Breast epithelium (tissue), 4 donors: ENCODE data around the gene TINAGL1. TPM values are rescaled to one million over a fixed set of nuclear protein-coding genes. Genes with fewer than 3 reads are reported as not detected.
A peak's percentile ranks its signal among the peaks of the same experiment; 100 is the strongest.

Experiments
- DNase-seq, 2 donors: peaks; one replicate each; pipeline ENCODE4 v3.0.0-alpha.2; 2019; ENCODE audit warnings: low spot score in 2 of 2
- H3K27ac ChIP-seq, 2 donors: fragments of 200-600 bp; sonication (generic) in 1 of 2; one replicate each; pipeline ENCODE4 v1.5.1; 2016 to 2019; ENCODE audit warnings: mild to moderate bottlenecking in 1 of 2
- H3K27me3 ChIP-seq, 2 donors: fragments of 200-600 bp; sonication (generic) in 1 of 2; one replicate each; pipeline versions ENCODE4 v1.5.1 to v1.6.0; 2017 to 2019; ENCODE audit warnings: control low read depth in 1 of 2, mild to moderate bottlenecking in 1 of 2
- H3K36me3 ChIP-seq: fragments of 200-600 bp; one replicate; pipeline ENCODE4 v1.5.1; 2019
- H3K4me1 ChIP-seq, 2 donors: fragments of 200-600 bp; sonication (generic); one replicate each; pipeline ENCODE4 v1.5.1; 2016 to 2019; ENCODE audit warnings: control low read depth in 1 of 2
- H3K4me3 ChIP-seq, 3 donors: fragments of 200-600 bp; sonication (generic); 1 replicate in 2 of 3; 2 replicates in 1 of 3; pipeline ENCODE4 v1.5.1; 2016 to 2019; ENCODE audit warnings: mild to moderate bottlenecking in 3 of 3, moderate library complexity in 2 of 3
- H3K9me3 ChIP-seq, 2 donors: fragments of 200-600 bp; sonication (generic) in 1 of 2; one replicate each; pipeline ENCODE4 v1.5.1; 2016 to 2019; ENCODE audit warnings: control low read depth in 1 of 2
- CTCF ChIP-seq, 3 donors: fragments of 450-650 bp; IDR thresholded peaks; one replicate each; pipeline ENCODE4 v1.5.1; 2016 to 2017; ENCODE audit warnings: antibody characterized with exemption in 3 of 3, mild to moderate bottlenecking in 3 of 3, moderate library complexity in 3 of 3
- POLR2A ChIP-seq: fragments of 450-650 bp; IDR thresholded peaks from one replicate; pipeline ENCODE4 v1.6.1; 2016; ENCODE audit warnings: antibody characterized with exemption, mild to moderate bottlenecking, moderate library complexity
- POLR2AphosphoS5 ChIP-seq, 3 donors: sonication (generic); formaldehyde crosslinking; IDR thresholded peaks; one replicate each; pipeline ENCODE4 v1.6.1; 2017; ENCODE audit warnings: antibody characterized with exemption in 3 of 3
- intact Hi-C: fragments of 100-400 bp; cut with DNase I; formaldehyde crosslinking; loops from one replicate; pipeline ENCODE4 v1.15.1; 2023; ENCODE audit warnings: low total_unique reads
- total RNA-seq, 3 donors: library from RNA; depleted of rRNA; stranded (reverse); fragments of >200 nt; gene quantifications; one replicate each; pipeline ENCODE4 v1.1.0, GENCODE V29; 2016

TINAGL1 gene
- total RNA-seq, 3 donors from 2014 or later: 85.9 to 187 (median 144) TPM

- intact Hi-C loops: no loop called here
- TF ChIP-seq POLR2A: no peak
- TF ChIP-seq POLR2AphosphoS5 (IDR thresholded peaks at IDR 0.05): no peak
- Histone ChIP-seq H3K9me3 (peaks cover 0 to 11% of the 10 kb centered on the region in 2 donors), H3K4me3 (no peak overlapping the region), H3K36me3 (no peaks in the 10 kb centered on the region), H3K27me3 (no peaks in the 10 kb centered on the region), H3K4me1 (no peaks in the 10 kb centered on the region), H3K27ac (no peak overlapping the region)
- DNase-seq: no peak
Observed at GRCh38 chr1:31539329-31539728, 37.0 kb upstream of the TINAGL1 start.

- no peak for DNase-seq
- H3K4me3 ChIP-seq: no peak overlapping the region
- no peak overlapping the region for H3K27ac ChIP-seq
- no peaks in the 10 kb centered on the region for H3K4me1 ChIP-seq
- peaks cover 0 to 11% of the 10 kb centered on the region in 2 donors for H3K9me3 ChIP-seq
- intact Hi-C loops: no loop called here
- TF ChIP-seq POLR2AphosphoS5 (IDR thresholded peaks at IDR 0.05) (no peak), CTCF (IDR thresholded peaks at IDR 0.05) (no peak), POLR2A (no peak)
- H3K27me3 ChIP-seq: no peaks in the 10 kb centered on the region
- no peaks in the 10 kb centered on the region for H3K36me3 ChIP-seq
Observed at GRCh38 chr1:31541194-31541593, 35.1 kb upstream of the TINAGL1 start.

GRCh38 chr1:31545927-31546540 lies 30.3 kb upstream of the TINAGL1 start:
- Histone ChIP-seq H3K4me3 (no peak overlapping the region), H3K9me3 (peaks cover 0 to 11% of the 10 kb centered on the region in 2 donors), H3K27ac (no peak overlapping the region), H3K4me1 (peaks cover 0 to 10% of the 10 kb centered on the region in 2 donors), H3K36me3 (no peaks in the 10 kb centered on the region), H3K27me3 (no peaks in the 10 kb centered on the region)
- DNase-seq: no peak
- TF ChIP-seq POLR2A (no peak), CTCF (IDR thresholded peaks at IDR 0.05) (no peak), POLR2AphosphoS5 (IDR thresholded peaks at IDR 0.05) (no peak)
- intact Hi-C loops: no loop called here

GRCh38 chr1:31548534-31548906 lies 27.8 kb upstream of the TINAGL1 start:
- no peaks in the 10 kb centered on the region for H3K36me3 ChIP-seq
- no peaks in the 10 kb centered on the region for H3K27me3 ChIP-seq
- intact Hi-C loops: no loop called here
- no peaks in the 10 kb centered on the region for H3K9me3 ChIP-seq
- H3K27ac ChIP-seq: peak overlapping the region in 1 of 2 donors; percentile 71
- peak overlapping the region in 1 of 3 donors; percentile 45 for H3K4me3 ChIP-seq
- peaks cover 0 to 10% of the 10 kb centered on the region in 2 donors for H3K4me1 ChIP-seq
- peak in 1 of 2 donors; percentile 52 for DNase-seq
- no peak for TF ChIP-seq POLR2AphosphoS5 (IDR thresholded peaks at IDR 0.05)
- TF ChIP-seq CTCF (IDR thresholded peaks at IDR 0.05): no peak
- TF ChIP-seq POLR2A: no peak

- peak; percentile 88 to 95 for DNase-seq
- Histone ChIP-seq H3K27me3 (no peaks in the 10 kb centered on the region), H3K9me3 (no peaks in the 10 kb centered on the region), H3K27ac (peak overlapping the region; percentile 56 to 71), H3K36me3 (no peaks in the 10 kb centered on the region), H3K4me3 (peak overlapping the region in 2 of 3 donors; percentile 30 to 45), H3K4me1 (peaks cover 0 to 10% of the 10 kb centered on the region in 2 donors)
- intact Hi-C loops: no loop called here
- TF ChIP-seq POLR2A (no peak), CTCF (IDR thresholded peaks at IDR 0.05) (peak; percentile 97 to 98 (median 97)), POLR2AphosphoS5 (IDR thresholded peaks at IDR 0.05) (peak in 1 of 3 donors; percentile 5)
Observed at GRCh38 chr1:31548907-31549808, 27.2 kb upstream of the TINAGL1 start.
